Tibial nerve (tissue), 4 donors: ENCODE measurements around the gene UGT2B17.

Source experiments
- EP300 ChIP-seq, 2 donors: sonication (generic); formaldehyde crosslinking; IDR thresholded peaks; one replicate each; pipeline ENCODE4 v1.6.1; 2017; ENCODE audit warnings: antibody characterized with exemption in 2 of 2, mild to moderate bottlenecking in 1 of 2
- TF ChIP-seq, protein P1 (sequence below), 5 experiments: fragments of 200-600 bp in 3 of 5; fragments of 450-650 bp in 2 of 5; sonication (generic) in 3 of 5; IDR thresholded peaks; one replicate each; pipeline ENCODE4 v1.5.1; 2016 to 2019; ENCODE audit warnings: antibody characterized with exemption in 5 of 5, mild to moderate bottlenecking in 3 of 5, moderate library complexity in 2 of 5

DNA sequence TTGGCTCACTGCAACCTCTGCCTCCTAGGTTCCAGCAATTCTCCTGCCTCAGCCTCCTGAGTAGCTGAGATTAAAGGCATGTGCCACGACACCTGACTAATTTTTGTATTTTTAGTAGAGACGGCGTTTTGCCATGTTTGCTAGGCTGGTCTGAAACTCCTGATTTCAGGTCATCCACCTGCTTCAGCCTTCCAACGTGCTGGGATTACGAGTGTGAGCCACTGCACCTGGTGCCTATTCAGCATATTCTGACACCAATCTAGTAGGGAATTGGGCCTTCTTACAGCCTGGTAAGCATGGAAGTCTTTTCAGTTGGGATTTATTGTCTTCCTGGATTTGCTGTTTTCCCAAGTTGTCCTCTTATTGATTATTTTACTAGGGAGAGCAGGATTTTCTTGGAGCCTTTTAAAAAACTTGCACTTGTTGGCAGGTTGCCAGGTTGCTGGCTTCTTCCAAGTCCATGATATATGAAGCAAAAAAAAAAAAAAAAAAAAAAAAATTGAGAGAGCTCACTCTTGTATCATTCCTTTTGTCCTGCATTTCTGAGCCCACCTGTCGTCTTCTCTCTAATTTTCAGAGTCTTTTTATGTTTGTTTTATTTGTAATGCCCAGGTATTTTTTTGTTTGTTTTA is 85.2 kb downstream of the UGT2B17 start:
- TF ChIP-seq, protein P1, sequence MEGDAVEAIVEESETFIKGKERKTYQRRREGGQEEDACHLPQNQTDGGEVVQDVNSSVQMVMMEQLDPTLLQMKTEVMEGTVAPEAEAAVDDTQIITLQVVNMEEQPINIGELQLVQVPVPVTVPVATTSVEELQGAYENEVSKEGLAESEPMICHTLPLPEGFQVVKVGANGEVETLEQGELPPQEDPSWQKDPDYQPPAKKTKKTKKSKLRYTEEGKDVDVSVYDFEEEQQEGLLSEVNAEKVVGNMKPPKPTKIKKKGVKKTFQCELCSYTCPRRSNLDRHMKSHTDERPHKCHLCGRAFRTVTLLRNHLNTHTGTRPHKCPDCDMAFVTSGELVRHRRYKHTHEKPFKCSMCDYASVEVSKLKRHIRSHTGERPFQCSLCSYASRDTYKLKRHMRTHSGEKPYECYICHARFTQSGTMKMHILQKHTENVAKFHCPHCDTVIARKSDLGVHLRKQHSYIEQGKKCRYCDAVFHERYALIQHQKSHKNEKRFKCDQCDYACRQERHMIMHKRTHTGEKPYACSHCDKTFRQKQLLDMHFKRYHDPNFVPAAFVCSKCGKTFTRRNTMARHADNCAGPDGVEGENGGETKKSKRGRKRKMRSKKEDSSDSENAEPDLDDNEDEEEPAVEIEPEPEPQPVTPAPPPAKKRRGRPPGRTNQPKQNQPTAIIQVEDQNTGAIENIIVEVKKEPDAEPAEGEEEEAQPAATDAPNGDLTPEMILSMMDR (IDR thresholded peaks at IDR 0.05), result no peak
- TF ChIP-seq EP300 (IDR thresholded peaks at IDR 0.05), result no peak
